KMS-11 (cell line): ENCODE data around the gene STARD8.

Experiments
- H2AFZ ChIP-seq: fragments of 200-600 bp; sonication (generic); 2 replicates; pipeline ENCODE4 v1.6.1; 2016; ENCODE audit warnings: antibody characterized with exemption, mixed run types, low read depth
- H3K27ac ChIP-seq: fragments of 200-600 bp; sonication (generic); 2 replicates; pipeline ENCODE4 v1.6.1; 2016; ENCODE audit warnings: mild to moderate bottlenecking, mixed run types
- H3K27me3 ChIP-seq: fragments of 200-600 bp; sonication (generic); 2 replicates; pipeline ENCODE4 v1.6.1; 2017; ENCODE audit warnings: mild to moderate bottlenecking, low read depth, mixed run types, moderate library complexity; ENCODE audit not compliant: insufficient read depth
- H3K36me3 ChIP-seq: fragments of 200-600 bp; sonication (generic); 2 replicates; pipeline ENCODE4 v1.6.1; 2017; ENCODE audit warnings: mild to moderate bottlenecking, mixed run types; ENCODE audit not compliant: insufficient read depth
- H3K4me1 ChIP-seq: fragments of 200-600 bp; sonication (generic); 2 replicates; pipeline ENCODE4 v1.6.1; 2016; ENCODE audit warnings: mild to moderate bottlenecking, low read depth, mixed run types; ENCODE audit not compliant: poor library complexity, severe bottlenecking
- H3K4me2 ChIP-seq: fragments of 200-600 bp; sonication (generic); 2 replicates; pipeline ENCODE4 v1.7.0; 2016; ENCODE audit warnings: mild to moderate bottlenecking, mixed run types
- H3K4me3 ChIP-seq: fragments of 200-600 bp; sonication (generic); IDR thresholded peaks from 2 replicates; pipeline ENCODE4 v1.6.1; 2017; ENCODE audit warnings: low read depth, low read length, mixed read lengths; ENCODE audit not compliant: insufficient read depth
- H3K79me2 ChIP-seq: fragments of 200-600 bp; sonication (generic); 2 replicates; pipeline ENCODE4 v1.6.1; 2016; ENCODE audit warnings: low read depth, mixed run types; ENCODE audit not compliant: insufficient read depth
- H3K9ac ChIP-seq: fragments of 200-600 bp; sonication (generic); 2 replicates; pipeline ENCODE4 v1.6.1; 2016; ENCODE audit warnings: mild to moderate bottlenecking, mixed run types
- H4K20me1 ChIP-seq: fragments of 200-600 bp; sonication (generic); 2 replicates; pipeline ENCODE4 v1.6.1; 2016; ENCODE audit warnings: mild to moderate bottlenecking, mixed run types; ENCODE audit not compliant: insufficient read depth
- TF ChIP-seq, protein P1 (sequence below): fragments of 200-600 bp; sonication (generic); conservative IDR thresholded peaks from 2 replicates; pipeline ENCODE4 v1.6.1; 2017; ENCODE audit warnings: low read depth, mild to moderate bottlenecking, antibody characterized with exemption, low read length, moderate library complexity, mixed read lengths

The STARD8 gene

DNA sequence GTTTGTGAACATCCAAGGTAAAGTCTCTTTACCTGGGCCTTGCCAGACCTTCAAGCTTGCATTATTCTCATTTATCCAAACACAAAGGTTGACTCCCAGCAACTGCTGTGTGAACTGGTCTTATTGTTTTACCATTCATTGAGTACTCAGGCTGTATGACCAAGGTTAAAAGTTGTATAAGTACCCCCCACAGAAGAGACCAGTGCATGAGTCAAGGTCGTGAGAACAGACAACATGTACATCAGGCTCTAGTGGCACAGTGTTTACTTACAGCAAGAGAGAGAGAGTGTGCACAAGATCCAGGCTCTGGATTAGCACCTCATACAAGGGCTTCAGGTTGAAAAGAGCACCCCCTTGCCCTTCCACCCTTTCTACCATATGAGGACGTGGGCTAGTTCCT, 103.9 kb downstream of the STARD8 start:
- Histone ChIP-seq H3K9ac (no peak overlapping the region), H3K4me3 (no peak overlapping the region), H2AFZ (no peak overlapping the region), H3K36me3 (no peaks in the 10 kb centered on the region), H3K27me3 (no peaks in the 10 kb centered on the region), H4K20me1 (no peaks in the 10 kb centered on the region), H3K79me2 (no peaks in the 10 kb centered on the region), H3K4me1 (no peaks in the 10 kb centered on the region), H3K27ac (no peak overlapping the region), H3K4me2 (no peak overlapping the region)
- TF ChIP-seq, protein P1, sequence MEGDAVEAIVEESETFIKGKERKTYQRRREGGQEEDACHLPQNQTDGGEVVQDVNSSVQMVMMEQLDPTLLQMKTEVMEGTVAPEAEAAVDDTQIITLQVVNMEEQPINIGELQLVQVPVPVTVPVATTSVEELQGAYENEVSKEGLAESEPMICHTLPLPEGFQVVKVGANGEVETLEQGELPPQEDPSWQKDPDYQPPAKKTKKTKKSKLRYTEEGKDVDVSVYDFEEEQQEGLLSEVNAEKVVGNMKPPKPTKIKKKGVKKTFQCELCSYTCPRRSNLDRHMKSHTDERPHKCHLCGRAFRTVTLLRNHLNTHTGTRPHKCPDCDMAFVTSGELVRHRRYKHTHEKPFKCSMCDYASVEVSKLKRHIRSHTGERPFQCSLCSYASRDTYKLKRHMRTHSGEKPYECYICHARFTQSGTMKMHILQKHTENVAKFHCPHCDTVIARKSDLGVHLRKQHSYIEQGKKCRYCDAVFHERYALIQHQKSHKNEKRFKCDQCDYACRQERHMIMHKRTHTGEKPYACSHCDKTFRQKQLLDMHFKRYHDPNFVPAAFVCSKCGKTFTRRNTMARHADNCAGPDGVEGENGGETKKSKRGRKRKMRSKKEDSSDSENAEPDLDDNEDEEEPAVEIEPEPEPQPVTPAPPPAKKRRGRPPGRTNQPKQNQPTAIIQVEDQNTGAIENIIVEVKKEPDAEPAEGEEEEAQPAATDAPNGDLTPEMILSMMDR = no peak

DNA sequence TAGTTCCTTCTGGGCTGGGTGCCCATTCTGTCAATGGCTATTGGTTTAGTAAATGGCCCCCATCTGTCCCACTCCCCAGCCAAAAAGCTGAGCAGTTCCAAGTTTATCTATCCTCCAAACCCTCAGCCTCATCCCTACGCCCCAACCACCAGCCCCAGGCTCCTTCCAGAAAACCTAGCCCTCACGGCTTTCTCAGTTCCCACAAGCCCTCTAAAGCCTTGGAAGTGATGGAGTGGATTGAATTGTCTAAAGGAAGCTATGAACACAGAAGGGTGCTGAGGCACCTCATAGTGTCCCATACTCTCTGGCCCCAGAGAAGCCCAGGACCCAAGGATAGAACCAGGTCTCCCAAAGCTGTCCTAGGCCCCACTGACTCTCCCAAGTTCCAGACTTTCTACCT, 105.8 kb downstream of the STARD8 start:
- H3K4me3 ChIP-seq = no peak overlapping the region
- H3K36me3 ChIP-seq = no peaks in the 10 kb centered on the region
- TF ChIP-seq, protein P1 = no peak
- no peak overlapping the region for H2AFZ ChIP-seq
- no peaks in the 10 kb centered on the region for H3K27me3 ChIP-seq
- H3K27ac ChIP-seq = no peak overlapping the region
- no peaks in the 10 kb centered on the region for H3K4me1 ChIP-seq
- no peak overlapping the region for H3K4me2 ChIP-seq
- no peak overlapping the region for H3K9ac ChIP-seq
- no peaks in the 10 kb centered on the region for H4K20me1 ChIP-seq
- no peaks in the 10 kb centered on the region for H3K79me2 ChIP-seq

DNA sequence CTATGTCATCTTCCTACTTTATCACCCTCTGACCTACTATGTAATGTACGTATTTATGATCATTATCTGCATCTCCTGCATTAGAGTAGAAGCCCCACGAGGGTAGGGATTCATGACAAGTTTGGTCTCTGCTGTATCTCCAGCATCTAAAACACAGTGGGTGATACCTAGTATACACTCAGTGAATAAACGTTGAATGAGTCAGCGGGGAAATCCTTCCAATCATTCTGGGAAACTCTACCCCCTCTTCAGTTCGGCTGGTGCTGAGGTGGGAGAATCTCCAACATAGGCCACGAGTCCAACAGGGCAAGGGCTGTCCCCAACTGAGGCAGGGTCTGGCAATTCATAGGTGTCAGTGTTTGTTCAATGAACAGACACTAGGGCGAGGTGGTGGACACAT, 106.9 kb downstream of the STARD8 start:
- Histone ChIP-seq H3K4me1 (no peaks in the 10 kb centered on the region), H3K79me2 (no peaks in the 10 kb centered on the region), H3K9ac (no peak overlapping the region), H2AFZ (no peak overlapping the region), H3K4me2 (no peak overlapping the region), H4K20me1 (no peaks in the 10 kb centered on the region), H3K36me3 (no peaks in the 10 kb centered on the region), H3K4me3 (no peak overlapping the region), H3K27ac (no peak overlapping the region), H3K27me3 (no peaks in the 10 kb centered on the region)
- TF ChIP-seq, protein P1 = no peak

DNA sequence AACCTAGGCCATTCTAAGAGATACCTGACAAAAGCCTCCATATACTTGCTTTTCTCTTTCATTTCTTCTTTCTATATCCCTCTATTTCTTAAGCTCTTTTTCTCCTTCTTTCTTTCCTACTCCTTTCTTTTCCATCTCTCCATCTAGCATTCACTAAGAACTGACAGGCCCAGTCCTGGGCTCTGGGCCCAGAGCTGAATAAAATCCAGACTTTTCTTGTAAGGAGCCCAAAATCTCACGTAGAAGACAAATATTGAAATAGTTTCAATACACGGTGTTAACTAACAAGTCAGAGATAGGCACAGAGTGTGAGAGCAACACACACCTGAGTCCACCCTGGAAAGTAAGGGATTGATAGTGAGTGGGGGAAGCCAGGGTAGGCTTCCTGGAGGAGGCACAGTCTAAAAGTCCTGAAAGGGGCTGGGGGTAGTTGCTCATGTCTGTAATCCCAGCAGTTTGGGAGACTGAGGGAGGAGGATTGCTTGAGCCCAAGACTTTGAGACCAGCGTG, 108.2 kb downstream of the STARD8 start:
- Histone ChIP-seq H2AFZ (no peak overlapping the region), H3K79me2 (no peaks in the 10 kb centered on the region)
- TF ChIP-seq, protein P1 = no peak

More for the DNA sequence above, 108.2 kb downstream of the STARD8 start:
- Histone ChIP-seq H3K4me2 (no peak overlapping the region), H3K9ac (no peak overlapping the region), H3K4me1 (no peaks in the 10 kb centered on the region), H4K20me1 (no peaks in the 10 kb centered on the region), H3K27me3 (no peaks in the 10 kb centered on the region), H3K27ac (no peak overlapping the region), H3K4me3 (no peak overlapping the region), H3K36me3 (no peaks in the 10 kb centered on the region)
